GM12875 (cell line): ENCODE results near the gene SCAPER.

Experiments
- H3K4me3 ChIP-seq: one replicate; pipeline ENCODE4 v1.5.1; 2011; ENCODE audit warnings: low read depth, low read length, control low read depth
- TF ChIP-seq, protein P1 (sequence below): IDR thresholded peaks from 2 replicates; pipeline ENCODE4 v1.5.1; 2011; ENCODE audit warnings: low read depth, mild to moderate bottlenecking, control low read depth, inconsistent platforms, low read length, moderate library complexity, borderline replicate concordance; ENCODE audit not compliant: insufficient read depth

Gene SCAPER

DNA sequence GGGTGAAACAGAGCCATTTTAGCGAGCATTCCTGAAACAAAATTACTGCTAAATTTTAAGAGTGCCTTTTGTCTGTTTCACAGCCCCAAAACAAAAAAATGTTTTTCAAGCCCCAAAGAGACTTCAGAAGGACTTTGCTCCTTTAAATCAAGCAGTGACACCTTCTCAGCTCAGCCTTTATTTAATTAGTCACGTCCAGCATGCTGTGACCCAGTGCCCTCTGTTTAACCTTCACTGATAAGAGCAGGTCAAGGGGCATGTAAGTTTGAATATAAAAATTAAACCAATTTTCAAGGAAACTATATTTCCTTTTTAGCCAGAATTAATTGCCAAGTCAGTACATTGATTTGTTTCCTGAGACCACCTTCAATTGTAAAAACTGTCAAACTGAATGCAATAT lies 527.9 kb downstream of the SCAPER start:
- TF ChIP-seq, protein P1, sequence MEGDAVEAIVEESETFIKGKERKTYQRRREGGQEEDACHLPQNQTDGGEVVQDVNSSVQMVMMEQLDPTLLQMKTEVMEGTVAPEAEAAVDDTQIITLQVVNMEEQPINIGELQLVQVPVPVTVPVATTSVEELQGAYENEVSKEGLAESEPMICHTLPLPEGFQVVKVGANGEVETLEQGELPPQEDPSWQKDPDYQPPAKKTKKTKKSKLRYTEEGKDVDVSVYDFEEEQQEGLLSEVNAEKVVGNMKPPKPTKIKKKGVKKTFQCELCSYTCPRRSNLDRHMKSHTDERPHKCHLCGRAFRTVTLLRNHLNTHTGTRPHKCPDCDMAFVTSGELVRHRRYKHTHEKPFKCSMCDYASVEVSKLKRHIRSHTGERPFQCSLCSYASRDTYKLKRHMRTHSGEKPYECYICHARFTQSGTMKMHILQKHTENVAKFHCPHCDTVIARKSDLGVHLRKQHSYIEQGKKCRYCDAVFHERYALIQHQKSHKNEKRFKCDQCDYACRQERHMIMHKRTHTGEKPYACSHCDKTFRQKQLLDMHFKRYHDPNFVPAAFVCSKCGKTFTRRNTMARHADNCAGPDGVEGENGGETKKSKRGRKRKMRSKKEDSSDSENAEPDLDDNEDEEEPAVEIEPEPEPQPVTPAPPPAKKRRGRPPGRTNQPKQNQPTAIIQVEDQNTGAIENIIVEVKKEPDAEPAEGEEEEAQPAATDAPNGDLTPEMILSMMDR: no peak
- H3K4me3 ChIP-seq: no peak overlapping the region

DNA sequence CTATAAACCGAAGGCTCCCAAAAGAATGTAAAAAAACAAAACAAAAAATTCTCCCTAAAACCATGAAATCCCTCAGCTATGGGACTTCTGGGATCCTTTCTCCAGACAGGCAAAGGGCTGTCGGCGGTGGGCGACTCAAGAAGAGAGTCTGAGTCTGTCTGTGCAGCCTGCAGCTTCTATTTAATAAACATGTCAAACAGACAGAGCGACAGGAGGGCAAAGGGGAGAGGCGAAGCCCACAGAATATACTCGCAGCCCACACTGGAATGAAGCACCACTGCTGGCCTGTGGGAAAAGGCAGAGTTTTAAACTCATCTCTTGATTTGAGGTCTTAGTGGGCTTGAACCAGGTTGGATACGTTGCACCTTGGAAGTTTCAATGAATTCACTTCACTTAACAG lies 528.3 kb downstream of the SCAPER start:
- no peak overlapping the region for H3K4me3 ChIP-seq
- TF ChIP-seq, protein P1: no peak

DNA sequence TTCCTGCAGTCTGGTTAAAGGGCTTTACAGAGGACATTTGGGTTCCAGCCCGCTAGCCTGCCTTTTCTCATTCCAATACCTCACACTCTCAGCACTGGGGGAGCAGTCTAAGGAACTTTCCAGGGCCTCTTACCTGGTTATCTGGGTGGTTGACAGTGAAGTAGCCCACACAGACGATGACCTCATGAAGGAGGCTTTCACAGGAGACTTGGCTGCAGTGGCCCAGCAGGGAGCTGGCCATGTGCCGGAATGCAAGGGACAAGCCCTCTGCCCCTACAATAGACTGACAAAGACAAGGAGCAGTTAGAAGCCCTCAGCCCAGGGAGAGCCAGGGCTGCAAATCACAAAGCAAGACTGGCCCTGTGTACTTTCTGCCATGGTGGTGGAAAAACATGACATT lies 529.1 kb downstream of the SCAPER start:
- H3K4me3 ChIP-seq: no peak overlapping the region
- TF ChIP-seq, protein P1: no peak

DNA sequence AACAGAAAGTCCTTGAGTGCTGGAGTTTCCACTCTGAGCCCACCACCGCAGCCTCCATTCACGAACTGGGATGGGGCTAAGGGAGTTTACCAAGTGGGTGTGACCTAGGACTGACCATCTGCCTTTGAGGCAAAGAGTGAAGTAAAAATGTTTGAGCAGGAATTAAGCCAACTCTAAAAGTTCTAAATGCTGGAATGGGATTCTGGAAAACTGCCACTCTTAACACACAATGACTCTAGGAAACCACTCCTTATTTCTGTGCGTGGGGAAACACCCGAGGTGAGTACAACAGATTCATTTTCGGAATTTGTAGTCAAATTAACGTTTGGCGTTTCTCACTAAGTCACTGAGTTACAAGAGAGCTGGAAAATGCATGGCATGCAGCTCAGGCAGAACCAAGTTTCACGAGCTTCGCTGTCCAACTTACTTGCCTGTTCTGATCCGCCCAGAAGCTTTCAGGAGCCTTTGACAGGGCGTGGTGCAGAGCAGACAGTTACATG lies 537.0 kb downstream of the SCAPER start:
- TF ChIP-seq, protein P1: no peak
- no peak overlapping the region for H3K4me3 ChIP-seq

DNA sequence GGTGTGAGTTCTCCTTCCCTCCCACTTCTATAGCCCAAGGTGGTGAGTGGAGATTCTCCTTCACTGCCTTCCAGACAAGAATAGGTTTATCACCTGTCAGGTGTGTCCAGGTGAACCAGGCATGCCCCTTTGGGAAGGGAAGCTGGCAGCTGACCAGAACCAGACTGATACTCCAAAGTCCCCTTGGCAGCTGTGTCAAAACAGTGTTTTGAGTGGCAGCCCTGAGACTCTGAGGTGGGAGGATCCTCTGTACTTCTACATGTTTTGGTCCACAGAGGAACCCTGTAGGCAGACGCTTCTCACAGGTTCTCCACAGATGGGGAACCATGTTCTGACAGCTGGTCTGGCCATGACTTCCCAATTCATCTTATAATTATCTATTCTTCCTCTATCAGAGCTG lies 538.4 kb downstream of the SCAPER start:
- TF ChIP-seq, protein P1: no peak
- no peak overlapping the region for H3K4me3 ChIP-seq

DNA sequence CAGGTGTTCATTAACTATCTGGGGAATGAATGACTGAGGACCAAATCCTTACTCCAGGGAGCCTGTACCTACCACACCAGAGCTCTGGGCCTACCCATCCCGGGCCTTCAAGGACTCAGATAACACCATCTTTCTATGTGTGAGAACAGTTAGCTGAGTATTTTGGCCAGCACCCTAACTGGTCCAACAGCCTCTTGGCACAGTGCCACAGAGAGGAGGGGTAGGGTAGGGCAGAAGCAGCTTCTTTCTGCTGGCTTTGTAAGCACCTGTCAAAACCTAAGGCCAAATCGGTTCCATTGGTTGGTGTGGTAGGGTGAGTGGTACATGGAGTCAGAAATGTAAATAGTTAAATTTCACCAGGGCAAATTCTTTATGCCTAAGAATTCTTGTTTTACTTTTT lies 541.9 kb downstream of the SCAPER start:
- H3K4me3 ChIP-seq: no peak overlapping the region
- TF ChIP-seq, protein P1: no peak

DNA sequence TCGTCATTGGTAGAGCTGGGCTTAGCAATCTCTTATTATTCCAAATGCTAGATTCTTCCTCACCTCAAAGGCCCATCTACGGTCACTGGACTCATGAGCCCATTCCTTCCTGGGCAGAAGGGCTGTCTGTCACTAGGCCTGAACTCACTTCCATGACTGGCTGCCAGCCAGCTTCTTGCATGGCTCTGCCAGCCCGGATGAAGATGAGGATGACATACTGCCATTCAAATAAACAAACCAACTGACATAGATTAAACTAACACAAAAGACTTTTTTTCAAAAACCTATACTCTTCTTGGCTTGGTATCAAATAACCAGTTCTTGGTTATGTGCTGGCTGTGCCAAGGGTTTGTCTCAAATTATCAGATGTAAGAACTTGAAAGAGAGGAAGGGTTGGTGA lies 544.7 kb downstream of the SCAPER start:
- TF ChIP-seq, protein P1: no peak

More for the DNA sequence above, 544.7 kb downstream of the SCAPER start:
- H3K4me3 ChIP-seq: no peak overlapping the region
